Heart right ventricle (tissue), 16 donors: ENCODE measurements around the gene TRERF1. TPM values are rescaled to one million over a fixed set of nuclear protein-coding genes. Genes with fewer than 3 reads are reported as not detected.
A peak's percentile ranks its signal among the peaks of the same experiment; 100 is the strongest.
"Not testable (repeated sequence)": the region's sequence is repeated elsewhere in the genome, so short reads cannot be mapped to it uniquely, and the experiment has no call there.

Source experiments
- ATAC-seq, 8 donors: fragments of 200-7000 bp; cut with Tn5 transposase; one replicate each; pipeline ENCODE4 v1.9.1; 2020; ENCODE audit warnings: mild to moderate bottlenecking in 8 of 8, moderate library complexity in 8 of 8, moderate number of reproducible peaks in 1 of 8
- DNase-seq, 2 donors: peaks; one replicate each; pipeline ENCODE4 v3.0.0-alpha.2; 2020
- H3K27ac ChIP-seq, 10 donors: fragments of 200-600 bp; sonication (generic) in 2 of 10; one replicate each; pipeline versions ENCODE4 v1.5.0 to v1.8.0; 2020 to 2022; ENCODE audit warnings: mild to moderate bottlenecking in 3 of 10
- H3K27me3 ChIP-seq, 7 donors: fragments of 200-600 bp; one replicate each; pipeline ENCODE4 v1.8.0; 2021 to 2022; ENCODE audit warnings: mild to moderate bottlenecking in 2 of 7
- H3K36me3 ChIP-seq, 9 donors: fragments of 200-600 bp; sonication (generic) in 1 of 9; one replicate each; pipeline versions ENCODE4 v1.5.0 to v1.8.0; 2020 to 2022; ENCODE audit warnings: mild to moderate bottlenecking in 2 of 9
- H3K4me1 ChIP-seq, 9 donors: fragments of 200-600 bp; sonication (generic) in 1 of 9; one replicate each; pipeline versions ENCODE4 v1.5.0 to v1.8.0; 2020 to 2022; ENCODE audit warnings: mild to moderate bottlenecking in 4 of 9
- H3K4me3 ChIP-seq, 10 donors: fragments of 200-600 bp; sonication (generic) in 2 of 10; one replicate each; pipeline versions ENCODE4 v1.5.0 to v1.8.0; 2020 to 2022; ENCODE audit warnings: mild to moderate bottlenecking in 7 of 10, moderate library complexity in 2 of 10
- H3K9me3 ChIP-seq, 11 donors: fragments of 200-600 bp in 10 of 11; sonication (generic) in 2 of 11; one replicate each; pipeline versions ENCODE4 v1.5.0 to v1.8.0; 2013 to 2022; ENCODE audit warnings: mild to moderate bottlenecking in 2 of 11, control low read depth in 1 of 11, moderate library complexity in 1 of 11
- WGBS, 2 donors: extraction: QIAGEN DNeasy Blood & Tissue Kit; methylation state at CpG; one replicate each; pipeline ENCODE4 v1.1.7; 2013; ENCODE audit warnings: inconsistent platforms in 1 of 2; 5-methylcytosine and 5-hydroxymethylcytosine counted together
- intact Hi-C, 10 donors: fragments of 100-400 bp; cut with DNase I; formaldehyde crosslinking; loops; one replicate each; pipeline versions ENCODE4 v1.11.1 to v1.14.2; 2022
- polyA plus RNA-seq, 2 donors: library from polyadenylated mRNA; stranded (reverse); fragments of 200-250 nt; gene quantifications; one replicate each; pipeline ENCODE4 v1.2.3, GENCODE V29; 2013
- total RNA-seq, 10 donors: library from RNA; stranded (reverse); fragmentation: NEBNext Ultra II Directional in 3 of 10; extraction: Animal tissue kit (Norgen Biotek cat#: 25700) in 3 of 10; gene quantifications; one replicate each; pipeline versions ENCODE4 v1.2.1 to v1.2.4, GENCODE V29; 2021 to 2023
- TF ChIP-seq, protein P1 (sequence below), 9 donors: fragments of 200-600 bp; sonication (generic) in 2 of 9; IDR thresholded peaks; one replicate each; pipeline versions ENCODE4 v1.5.0 to v1.8.0; 2021 to 2022; ENCODE audit warnings: antibody characterized with exemption in 9 of 9, mild to moderate bottlenecking in 5 of 9, moderate library complexity in 1 of 9
- donor health status: Arrhythmogenic right ventricular cardiomyopathy.
- donor health status: ischemic (EF 13 %, LVEDD 7.1; RV severe dilation, severe dysfunction).
- donor health status: healthy with polysubstance abuse.
- donor health status: DM: no; HTN: yes; CAD: no.
- donor health status: DM: no; HTN: no; CAD: no.
- donor health status: ischemic (EF 25% LVEDD 6.9; RV normal size, moderate dysfunction).
- donor health status: ischemic (EF 25% LVEDD 5.7; RV mildly dilated, moderate dysfunction).
- donor health status: healthy.
- donor health status: DM: yes; HTN: yes; CAD: no.
- donor health status: Ischemic cardiomyopathy.
- donor health status: ischemic (EF 35%, LVEDD 5.7; RV mildly dilated, moderate dysfunction).
- donor health status: nonischemic (EF 11% LVEDD 7.7; RV severe dilation, severe dysfunction).
- donor health status: DM: yes; HTN: yes; CAD: no.
- donor health status: PGD.
- donor health status: ischemic (EF 29% LVEDD 5.4; RV normal size, mild dysfunction).
- donor health status: nonischemic (EF 23%, LVEDD 6.1; RV moderate dilation, normal function).

The TRERF1 gene
- total and polyA plus RNA-seq, 12 donors, result 0.75 to 2.8 (median 1.6) TPM

DNA sequence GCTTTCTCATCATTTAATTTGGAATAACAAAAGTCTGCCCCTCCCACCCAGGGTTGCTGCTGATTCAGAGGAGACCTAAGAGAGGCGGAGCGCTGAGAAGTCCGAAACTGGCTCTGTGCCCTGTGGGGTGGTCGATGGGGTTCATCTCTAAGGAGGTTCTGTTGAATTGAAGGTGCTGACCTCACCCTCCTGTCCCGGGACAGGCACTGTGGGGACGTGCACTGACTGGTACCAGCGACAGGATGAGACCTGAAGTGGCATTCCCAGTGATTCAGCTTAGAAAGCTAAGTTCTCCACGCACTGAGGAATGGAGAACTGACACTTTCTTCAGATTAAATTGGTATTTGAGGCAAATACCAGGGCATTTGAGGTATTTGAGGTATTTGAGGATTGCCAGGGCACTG is 258.2 kb downstream of the TRERF1 start:
- intact Hi-C loops, result no loop called here
- TF ChIP-seq, protein P1, sequence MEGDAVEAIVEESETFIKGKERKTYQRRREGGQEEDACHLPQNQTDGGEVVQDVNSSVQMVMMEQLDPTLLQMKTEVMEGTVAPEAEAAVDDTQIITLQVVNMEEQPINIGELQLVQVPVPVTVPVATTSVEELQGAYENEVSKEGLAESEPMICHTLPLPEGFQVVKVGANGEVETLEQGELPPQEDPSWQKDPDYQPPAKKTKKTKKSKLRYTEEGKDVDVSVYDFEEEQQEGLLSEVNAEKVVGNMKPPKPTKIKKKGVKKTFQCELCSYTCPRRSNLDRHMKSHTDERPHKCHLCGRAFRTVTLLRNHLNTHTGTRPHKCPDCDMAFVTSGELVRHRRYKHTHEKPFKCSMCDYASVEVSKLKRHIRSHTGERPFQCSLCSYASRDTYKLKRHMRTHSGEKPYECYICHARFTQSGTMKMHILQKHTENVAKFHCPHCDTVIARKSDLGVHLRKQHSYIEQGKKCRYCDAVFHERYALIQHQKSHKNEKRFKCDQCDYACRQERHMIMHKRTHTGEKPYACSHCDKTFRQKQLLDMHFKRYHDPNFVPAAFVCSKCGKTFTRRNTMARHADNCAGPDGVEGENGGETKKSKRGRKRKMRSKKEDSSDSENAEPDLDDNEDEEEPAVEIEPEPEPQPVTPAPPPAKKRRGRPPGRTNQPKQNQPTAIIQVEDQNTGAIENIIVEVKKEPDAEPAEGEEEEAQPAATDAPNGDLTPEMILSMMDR (IDR thresholded peaks at IDR 0.05), result no peak
- Histone ChIP-seq H3K4me1 (peaks cover 0 to 16% (median 0%) of the 10 kb centered on the region in 9 donors), H3K36me3 (peaks cover 0 to 5% (median 0%) of the 10 kb centered on the region in 9 donors), H3K4me3 (no peak overlapping the region), H3K9me3 (no peaks in the 10 kb centered on the region), H3K27ac (no peak overlapping the region), H3K27me3 (no peaks in the 10 kb centered on the region)
- DNase-seq (no peak), ATAC-seq (no peak)
- 51 to 66% methylated on average over 8 of the region's 8 CpGs for WGBS, 2 donors

- H3K27ac ChIP-seq, H3K4me3 ChIP-seq, H3K4me1 ChIP-seq, H3K36me3 ChIP-seq, ATAC-seq, H3K27me3 ChIP-seq, intact Hi-C loops, DNase-seq, H3K9me3 ChIP-seq: not testable (repeated sequence)
- 96 to 98% methylated on average over 5 of the region's 5 CpGs for WGBS, 2 donors
These were observed 259.3 kb downstream of the TRERF1 start for GRCh38 chr6:42192385-42192784.

- 51 to 54% methylated on average over 5 of the region's 5 CpGs for WGBS, 2 donors
- Histone ChIP-seq H3K36me3 (peaks cover 0 to 5% (median 0%) of the 10 kb centered on the region in 9 donors), H3K4me1 (peaks cover 0 to 6% (median 0%) of the 10 kb centered on the region in 9 donors), H3K9me3 (no peaks in the 10 kb centered on the region), H3K27me3 (no peaks in the 10 kb centered on the region), H3K4me3 (no peak overlapping the region), H3K27ac (peak overlapping the region in 1 of 10 donors; percentile 38)
- DNase-seq, result no peak
- TF ChIP-seq, protein P1 (IDR thresholded peaks at IDR 0.05), result no peak
- intact Hi-C loops, result no loop called here
- peak in 3 of 8 donors; percentile 30 to 75 (median 68) for ATAC-seq
These were observed 261.1 kb downstream of the TRERF1 start for GRCh38 chr6:42190554-42191183.

DNA sequence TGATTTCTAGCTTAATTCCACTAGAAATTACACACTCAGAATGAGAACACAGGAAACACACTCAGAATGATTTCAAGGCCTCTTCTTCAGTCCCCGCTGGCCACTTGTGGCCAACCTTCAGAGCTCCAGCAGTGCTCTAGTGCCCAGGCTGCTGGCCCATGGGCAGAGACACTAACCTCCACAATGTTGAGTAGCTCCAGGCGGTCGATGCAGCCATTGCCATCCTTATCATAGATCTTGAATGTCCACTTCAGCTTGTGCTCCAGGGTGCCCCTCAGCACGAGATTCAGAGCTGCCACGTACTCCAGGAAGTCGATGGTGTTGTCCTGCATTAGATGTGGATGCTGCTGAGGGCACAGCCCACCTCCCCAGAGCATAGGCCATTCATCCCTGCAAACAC is 263.3 kb downstream of the TRERF1 start:
- H3K9me3 ChIP-seq, result no peaks in the 10 kb centered on the region
- H3K27ac ChIP-seq, result no peak overlapping the region
- peaks cover 0 to 6% (median 0%) of the 10 kb centered on the region in 9 donors for H3K4me1 ChIP-seq
- DNase-seq (no peak), ATAC-seq (no peak)
- H3K4me3 ChIP-seq, result no peak overlapping the region
- WGBS, 2 donors, result 71 to 88% methylated on average over 6 of the region's 6 CpGs
- peaks cover 0 to 5% (median 0%) of the 10 kb centered on the region in 9 donors for H3K36me3 ChIP-seq
- intact Hi-C loops, result no loop called here
- no peaks in the 10 kb centered on the region for H3K27me3 ChIP-seq
- TF ChIP-seq, protein P1 (IDR thresholded peaks at IDR 0.05), result no peak

DNA sequence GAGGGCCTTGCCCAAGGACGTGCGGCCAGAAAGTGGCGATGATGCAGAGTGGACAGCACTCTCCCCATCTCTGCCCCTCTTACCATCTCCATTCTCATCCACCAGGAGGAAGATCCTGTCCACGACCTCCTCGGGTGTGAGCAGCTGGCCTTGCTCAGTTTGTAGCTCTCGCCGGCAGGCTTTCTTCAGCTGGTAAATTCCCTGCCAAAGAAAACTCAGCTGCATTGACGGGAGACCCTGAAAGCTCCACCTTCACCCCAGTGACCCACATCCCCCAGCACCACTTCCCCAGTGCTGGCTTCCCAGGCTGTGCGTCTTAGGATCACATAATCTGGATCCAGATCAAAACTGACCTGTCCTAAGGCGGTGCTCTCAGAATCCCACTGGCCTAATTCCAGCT is 266.1 kb downstream of the TRERF1 start:
- Histone ChIP-seq H3K27me3 (no peaks in the 10 kb centered on the region), H3K4me3 (no peak overlapping the region), H3K4me1 (peaks cover 0 to 10% (median 0%) of the 10 kb centered on the region in 9 donors), H3K27ac (no peak overlapping the region), H3K36me3 (peaks cover 0 to 5% (median 0%) of the 10 kb centered on the region in 9 donors), H3K9me3 (no peaks in the 10 kb centered on the region)
- peak in 1 of 2 donors; percentile 33 for DNase-seq
- intact Hi-C loops, result no loop called here
- ATAC-seq, result peak in 6 of 8 donors; percentile 28 to 80 (median 41)
- TF ChIP-seq, protein P1 (IDR thresholded peaks at IDR 0.05), result no peak
- 54 to 71% methylated on average over 10 of the region's 10 CpGs for WGBS, 2 donors
